Activated naive CD8-positive, alpha-beta T cell treated with anti-CD3 and anti-CD28 coated beads, Interleukin-2, amount 10 ng/mL, durations not matched to agents 7 days and 5 days (primary cell): ENCODE results near the gene DNPEP. TPM values are rescaled to one million over a fixed set of nuclear protein-coding genes. Genes with fewer than 3 reads are reported as not detected.

Experiments used
- ATAC-seq: fragments of 150-1000 bp; cut with Tn5 transposase; one replicate; pipeline ENCODE4 v1.10.0; 2021; ENCODE audit warnings: low read depth, moderate library complexity
- POLR2A ChIA-PET: fragments of 350-600 bp; sonication (Branson Sonifier 250); formaldehyde crosslinking; loops from one replicate; lab custom pipeline; 2021; ENCODE audit warnings: antibody characterized with exemption; lab: Charles Lee
- DNase-seq: peaks from one replicate; pipeline ENCODE4 v3.0.0; 2021
- H3K27ac Mint-ChIP-seq: one replicate; pipeline ENCODE4 v1.8.0; 2022; ENCODE audit warnings: mild to moderate bottlenecking, mixed read lengths
- H3K27me3 Mint-ChIP-seq: one replicate; pipeline ENCODE4 v1.8.0; 2022; ENCODE audit warnings: mild to moderate bottlenecking, moderate library complexity, mixed read lengths
- H3K36me3 Mint-ChIP-seq: one replicate; pipeline ENCODE4 v1.8.0; 2021; ENCODE audit warnings: mild to moderate bottlenecking, mixed read lengths
- H3K4me1 Mint-ChIP-seq: one replicate; pipeline ENCODE4 v1.8.0; 2021; ENCODE audit warnings: mixed read lengths
- H3K4me3 Mint-ChIP-seq: one replicate; pipeline ENCODE4 v1.8.0; 2022; ENCODE audit warnings: mild to moderate bottlenecking, moderate library complexity, mixed read lengths
- H3K9me3 Mint-ChIP-seq: one replicate; pipeline ENCODE4 v1.8.0; 2021; ENCODE audit warnings: mixed read lengths
- total RNA-seq, 2 experiments: library from RNA; stranded (reverse); gene quantifications; one replicate each; pipeline ENCODE4 v1.2.3, GENCODE V29; 2021

DNPEP gene
- total RNA-seq, 2 experiments from 2014 or later, result 63.2 to 69.0 TPM

DNA sequence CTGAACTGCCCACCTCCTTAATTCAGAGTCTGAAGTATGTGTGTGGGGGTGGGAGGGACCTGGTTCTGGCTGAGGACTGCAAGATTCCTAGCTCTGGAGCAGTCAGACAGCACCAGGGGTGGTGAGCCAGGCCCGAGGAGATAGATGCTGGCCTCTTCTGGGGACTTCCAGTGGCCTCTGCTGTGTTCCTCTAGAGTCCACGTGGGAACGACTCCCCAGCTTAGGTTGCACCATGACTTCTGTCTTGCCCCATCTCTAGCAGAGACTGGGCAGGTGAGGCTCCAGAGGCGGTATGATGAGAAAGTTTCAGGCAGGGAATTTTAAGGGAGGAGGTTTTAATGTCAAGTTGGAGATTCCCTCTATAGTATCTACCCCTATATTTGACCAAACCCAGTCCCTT lies 33.1 kb downstream of the DNPEP start:
- Mint-ChIP-seq H3K9me3 (no peaks in the 10 kb centered on the region), H3K27me3 (peaks cover 47% of the 10 kb centered on the region), H3K4me1 (no peaks in the 10 kb centered on the region), H3K36me3 (no peaks in the 10 kb centered on the region), H3K27ac (no peak overlapping the region), H3K4me3 (no peak overlapping the region)
- no peak for DNase-seq
- POLR2A ChIA-PET, result interaction anchor here (1.3 kb wide), 1 partner anchor 33 kb away, joined by 3 read pairs; the partner anchor contains the start of gene DNPEP
- no peak for ATAC-seq

DNA sequence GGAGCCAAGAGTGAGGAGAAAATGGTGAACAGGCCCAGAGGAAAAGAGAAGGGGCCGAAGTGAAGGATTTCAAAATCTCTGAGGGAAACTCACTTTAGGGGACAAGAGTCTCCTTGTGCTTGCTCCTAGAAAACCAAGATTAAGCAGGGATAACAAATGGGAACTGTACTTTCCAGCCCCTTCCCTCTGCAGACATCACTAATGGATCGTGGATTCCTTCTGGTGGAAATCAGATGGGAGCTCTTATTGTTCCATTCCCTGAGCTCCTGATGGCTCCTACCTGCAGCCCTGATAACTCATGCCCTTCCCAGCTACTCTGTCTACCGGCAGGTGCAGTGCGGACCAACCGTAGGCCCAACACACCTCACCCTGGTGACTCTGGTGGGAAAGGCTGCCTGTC lies 34.6 kb downstream of the DNPEP start:
- Mint-ChIP-seq H3K27ac (no peak overlapping the region), H3K27me3 (peaks cover 40% of the 10 kb centered on the region), H3K36me3 (no peaks in the 10 kb centered on the region), H3K4me1 (no peaks in the 10 kb centered on the region), H3K9me3 (no peaks in the 10 kb centered on the region), H3K4me3 (no peak overlapping the region)
- POLR2A ChIA-PET, result interaction anchor here (1.3 kb wide), 1 partner anchor 35 kb away, joined by 3 read pairs; the partner anchor contains the start of gene DNPEP
- DNase-seq (no peak), ATAC-seq (no peak)

DNA sequence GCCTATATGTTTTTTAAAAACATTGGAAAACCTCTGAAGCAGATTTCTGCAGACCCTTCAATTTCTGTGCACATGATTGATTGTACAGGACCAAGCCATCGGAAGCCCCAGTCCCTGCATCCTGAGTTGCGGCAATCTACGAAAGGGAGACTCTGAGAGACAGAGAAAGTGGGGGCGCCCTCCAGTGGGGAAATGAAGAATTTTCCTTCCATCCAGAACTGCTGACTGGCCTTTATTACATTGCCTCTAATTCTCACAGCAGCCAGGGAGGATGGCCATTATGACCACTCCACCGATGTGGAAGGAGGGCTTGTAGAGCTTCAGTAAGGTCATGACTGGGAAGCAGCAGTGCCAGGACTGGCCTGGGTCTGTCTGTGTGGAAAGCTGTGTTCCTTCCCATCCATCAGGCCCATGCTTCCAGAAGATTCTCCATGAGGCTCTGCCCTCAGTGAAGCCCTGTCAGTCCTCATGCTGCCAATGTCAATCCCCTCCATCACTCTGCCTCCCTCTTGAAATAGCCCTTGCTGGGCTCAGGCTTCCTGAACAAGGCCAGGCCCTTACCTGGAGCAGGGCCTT lies 35.2 kb downstream of the DNPEP start:
- H3K9me3 Mint-ChIP-seq, result no peaks in the 10 kb centered on the region
- ATAC-seq (peak; percentile 88), DNase-seq (peak; percentile 65)
- no peak overlapping the region for H3K27ac Mint-ChIP-seq
- H3K4me1 Mint-ChIP-seq, result no peaks in the 10 kb centered on the region
- POLR2A ChIA-PET, result no interaction called here
- H3K4me3 Mint-ChIP-seq, result no peak overlapping the region
- H3K27me3 Mint-ChIP-seq, result peaks cover 34% of the 10 kb centered on the region
- H3K36me3 Mint-ChIP-seq, result no peaks in the 10 kb centered on the region

DNA sequence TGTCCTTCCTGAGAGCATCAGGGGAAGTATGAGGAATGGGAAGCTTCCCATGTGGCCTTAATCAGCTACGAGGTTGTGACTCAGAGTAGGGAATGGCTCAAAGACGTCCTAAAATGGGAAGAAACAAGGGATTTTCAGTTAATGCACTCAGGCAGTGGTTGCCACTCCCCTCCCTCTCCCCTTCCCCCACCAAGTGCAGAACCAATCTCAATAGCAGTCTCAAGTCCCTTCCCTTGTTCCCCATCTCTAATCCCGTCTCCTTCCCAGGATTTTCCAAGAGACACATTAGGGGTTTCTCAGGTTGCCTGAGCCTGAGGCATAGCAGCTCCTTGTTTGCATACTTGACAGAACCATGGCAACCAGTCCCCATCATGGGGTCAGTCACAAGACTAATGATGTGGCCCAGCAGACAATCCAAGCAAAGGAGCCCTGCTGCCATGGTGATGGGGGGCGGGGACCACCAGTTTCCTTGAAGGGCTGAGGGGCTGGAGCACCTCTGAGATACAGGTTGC lies 36.9 kb downstream of the DNPEP start:
- H3K27me3 Mint-ChIP-seq, result peaks cover 27% of the 10 kb centered on the region
- POLR2A ChIA-PET, result no interaction called here
- no peak overlapping the region for H3K27ac Mint-ChIP-seq
- no peaks in the 10 kb centered on the region for H3K4me1 Mint-ChIP-seq
- DNase-seq (no peak), ATAC-seq (no peak)
- H3K9me3 Mint-ChIP-seq, result no peaks in the 10 kb centered on the region
- no peaks in the 10 kb centered on the region for H3K36me3 Mint-ChIP-seq
- H3K4me3 Mint-ChIP-seq, result no peak overlapping the region

DNA sequence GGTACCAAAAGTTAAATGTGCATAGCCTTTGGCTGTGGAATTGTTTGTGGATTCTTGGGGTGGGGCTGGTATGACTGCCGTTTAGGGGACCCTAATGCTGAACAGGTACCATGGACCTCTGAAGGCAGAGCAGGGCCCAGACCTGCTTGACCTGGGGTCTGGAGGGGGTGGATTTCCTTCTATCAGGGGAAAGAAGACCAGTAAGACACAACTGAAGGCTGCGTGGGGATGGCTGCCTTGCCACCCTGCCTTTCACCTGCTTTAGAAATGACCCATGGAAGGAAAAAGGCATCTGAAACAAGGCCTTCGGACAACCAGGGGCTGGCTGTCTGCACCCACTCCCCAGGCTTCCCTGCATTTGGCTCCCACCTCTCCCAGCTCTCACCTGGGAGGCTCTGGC lies 37.5 kb downstream of the DNPEP start:
- H3K9me3 Mint-ChIP-seq, result no peaks in the 10 kb centered on the region
- H3K4me3 Mint-ChIP-seq, result no peak overlapping the region
- H3K27me3 Mint-ChIP-seq, result peaks cover 24% of the 10 kb centered on the region
- H3K27ac Mint-ChIP-seq, result no peak overlapping the region
- ATAC-seq, result no peak
- DNase-seq, result no peak
- no peaks in the 10 kb centered on the region for H3K36me3 Mint-ChIP-seq
- no peaks in the 10 kb centered on the region for H3K4me1 Mint-ChIP-seq
- POLR2A ChIA-PET, result no interaction called here

DNA sequence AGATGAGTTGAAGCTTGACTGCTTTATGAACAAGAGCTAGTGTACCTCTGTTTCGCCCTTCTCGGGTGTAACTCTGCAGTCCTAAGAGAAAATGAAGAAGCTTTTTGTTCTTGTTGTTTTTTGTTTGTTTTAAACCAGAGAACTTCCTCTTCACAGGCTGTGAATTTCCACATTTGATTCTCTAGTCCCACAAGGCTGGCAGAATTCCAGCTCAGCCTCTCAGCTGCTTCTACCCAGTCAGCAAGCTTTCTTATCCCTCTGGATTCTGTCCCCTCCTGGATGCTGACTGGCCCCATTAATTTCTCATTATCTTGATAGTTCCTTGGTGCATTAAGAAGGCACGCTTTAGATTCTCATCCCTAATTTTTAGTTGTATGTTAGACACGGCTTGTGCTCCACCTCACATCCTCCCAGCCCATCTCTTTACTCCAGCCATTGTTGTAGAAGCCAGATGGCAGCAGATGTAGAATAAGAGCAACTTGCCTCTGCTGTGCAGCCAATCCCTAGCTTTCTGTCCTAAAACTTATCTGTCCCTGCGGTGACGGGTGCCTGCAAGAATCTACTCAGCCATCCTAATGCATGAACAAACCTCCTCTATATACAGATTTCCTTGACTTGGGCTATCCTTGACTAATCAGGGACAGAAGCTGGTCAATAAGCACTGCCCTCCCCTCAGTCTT lies 42.8 kb downstream of the DNPEP start:
- Mint-ChIP-seq H3K4me3 (no peak overlapping the region), H3K36me3 (no peaks in the 10 kb centered on the region), H3K9me3 (no peaks in the 10 kb centered on the region), H3K27me3 (peaks cover 38% of the 10 kb centered on the region), H3K27ac (no peak overlapping the region), H3K4me1 (no peaks in the 10 kb centered on the region)
- DNase-seq (no peak), ATAC-seq (no peak)
- POLR2A ChIA-PET, result no interaction called here

DNA sequence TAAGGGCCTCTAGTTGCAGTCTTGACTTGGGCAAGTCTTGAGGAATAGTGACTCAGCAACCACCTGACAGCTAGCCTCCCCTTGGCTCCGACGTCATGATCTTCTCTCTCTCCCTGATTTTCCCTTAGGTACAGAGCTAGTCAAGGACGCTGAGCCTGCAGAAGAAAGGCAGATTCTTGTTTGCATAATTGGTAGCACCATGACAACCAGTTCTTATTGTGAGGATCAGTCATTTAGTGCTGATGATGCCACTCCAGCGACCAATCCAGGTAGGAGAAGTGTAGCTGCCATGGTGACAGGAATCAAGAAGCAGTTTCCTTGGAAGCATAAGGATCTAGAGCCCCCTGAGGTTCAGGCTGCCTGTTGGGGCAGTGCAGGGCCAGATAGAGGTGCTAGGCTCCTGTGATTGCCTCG lies 52.3 kb downstream of the DNPEP start:
- Mint-ChIP-seq H3K4me1 (no peaks in the 10 kb centered on the region), H3K9me3 (peaks cover 4% of the 10 kb centered on the region), H3K36me3 (no peaks in the 10 kb centered on the region), H3K27ac (no peak overlapping the region), H3K4me3 (no peak overlapping the region), H3K27me3 (peaks cover 70% of the 10 kb centered on the region)
- ATAC-seq, result no peak
- POLR2A ChIA-PET, result no interaction called here
- no peak for DNase-seq

DNA sequence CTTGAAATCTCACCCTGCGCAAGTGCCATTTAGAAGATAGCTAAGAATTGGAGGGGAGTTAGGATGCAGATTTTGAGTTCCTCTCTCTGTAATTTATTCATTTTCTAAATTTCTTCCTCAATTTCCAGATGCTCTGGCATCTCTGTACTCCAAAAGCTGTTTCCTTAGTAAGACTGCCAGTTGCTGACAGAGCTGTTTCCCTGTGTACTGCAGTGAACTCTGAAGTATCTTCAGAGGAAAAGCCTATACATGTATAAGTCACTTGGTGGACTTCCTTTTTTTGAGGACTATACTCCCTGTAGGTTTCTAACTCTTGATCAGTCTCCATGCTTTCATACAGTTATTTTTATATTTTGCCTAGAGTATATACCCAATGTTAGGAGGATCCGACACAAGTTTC lies 53.6 kb downstream of the DNPEP start:
- Mint-ChIP-seq H3K27ac (no peak overlapping the region), H3K9me3 (peaks cover 4% of the 10 kb centered on the region), H3K4me1 (no peaks in the 10 kb centered on the region), H3K36me3 (no peaks in the 10 kb centered on the region), H3K4me3 (no peak overlapping the region), H3K27me3 (peaks cover 62% of the 10 kb centered on the region)
- POLR2A ChIA-PET, result no interaction called here
- DNase-seq (no peak), ATAC-seq (no peak)

DNA sequence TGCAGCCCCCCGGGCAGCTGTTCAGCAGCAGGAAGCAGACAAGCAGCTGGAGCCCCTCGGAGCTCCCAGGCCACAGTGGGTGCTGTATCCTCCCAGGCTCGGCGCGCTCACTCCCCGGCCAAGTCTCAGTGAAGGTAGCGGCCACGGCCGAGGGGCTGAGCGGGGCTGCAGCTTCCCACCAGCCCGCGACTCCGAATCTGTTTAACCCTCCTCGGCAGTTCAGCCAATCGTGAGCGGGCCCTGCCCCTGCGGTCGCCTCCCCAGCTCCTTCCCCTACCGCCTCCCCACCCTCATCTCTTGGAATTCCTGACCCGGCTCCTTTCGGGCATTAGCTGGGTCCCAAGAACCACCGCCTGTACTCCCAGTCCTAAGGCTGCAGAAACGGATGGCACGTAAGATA lies 55.2 kb downstream of the DNPEP start, which contains the start of gene RESP18:
Gene RESP18 (minus strand): TSS at position 203 of the 400 bp plus-strand sequence.
- H3K36me3 Mint-ChIP-seq, result no peaks in the 10 kb centered on the region
- peaks cover 57% of the 10 kb centered on the region for H3K27me3 Mint-ChIP-seq
- H3K27ac Mint-ChIP-seq, result no peak within 1 kb of the TSS
- POLR2A ChIA-PET, result no interaction called here
- H3K9me3 Mint-ChIP-seq, result peaks cover 4% of the 10 kb centered on the region
- no peak within 1 kb of the TSS for H3K4me3 Mint-ChIP-seq
- DNase-seq, result no peak
- no peak for ATAC-seq
- H3K4me1 Mint-ChIP-seq, result no peaks in the 10 kb centered on the region

DNA sequence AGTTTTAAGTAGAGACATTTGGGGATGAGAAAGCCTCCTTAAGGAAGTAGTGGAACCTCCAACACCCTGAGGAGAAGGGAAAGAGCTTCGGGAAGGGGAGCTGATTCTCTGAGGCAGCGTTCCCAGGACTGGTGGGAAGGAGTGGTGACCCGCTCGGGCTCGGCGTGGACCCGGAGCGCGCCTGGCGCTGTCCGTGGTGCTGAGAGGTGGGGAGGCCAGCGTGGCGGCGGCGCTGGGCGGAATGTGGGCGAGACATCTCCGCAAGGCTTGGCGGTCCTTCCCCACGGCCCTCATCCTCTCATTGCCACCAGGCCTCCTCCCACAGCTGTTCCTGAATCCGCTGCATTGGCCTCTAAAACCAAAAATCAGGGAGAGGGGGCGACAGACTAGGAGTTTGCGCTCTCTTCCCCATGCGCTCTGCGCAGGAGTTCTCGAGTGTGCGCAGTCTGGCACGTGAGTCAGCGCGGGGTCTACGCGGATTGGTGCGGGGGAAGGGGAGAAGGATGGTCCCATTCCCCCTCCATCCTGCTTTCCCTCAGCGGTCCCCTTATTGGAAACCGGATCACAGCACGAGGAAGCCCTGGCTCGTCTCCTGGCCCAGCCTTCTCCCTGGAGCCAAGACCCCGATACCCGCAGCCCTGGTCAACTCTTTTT lies 56.0 kb downstream of the DNPEP start:
- POLR2A ChIA-PET, result no interaction called here
- ATAC-seq (no peak), DNase-seq (peak; percentile 70)
- no peak overlapping the region for H3K4me3 Mint-ChIP-seq
- H3K9me3 Mint-ChIP-seq, result peaks cover 4% of the 10 kb centered on the region
- peaks cover 1% of the 10 kb centered on the region for H3K4me1 Mint-ChIP-seq
- no peak overlapping the region for H3K27ac Mint-ChIP-seq
- H3K36me3 Mint-ChIP-seq, result no peaks in the 10 kb centered on the region
- peaks cover 54% of the 10 kb centered on the region for H3K27me3 Mint-ChIP-seq

DNA sequence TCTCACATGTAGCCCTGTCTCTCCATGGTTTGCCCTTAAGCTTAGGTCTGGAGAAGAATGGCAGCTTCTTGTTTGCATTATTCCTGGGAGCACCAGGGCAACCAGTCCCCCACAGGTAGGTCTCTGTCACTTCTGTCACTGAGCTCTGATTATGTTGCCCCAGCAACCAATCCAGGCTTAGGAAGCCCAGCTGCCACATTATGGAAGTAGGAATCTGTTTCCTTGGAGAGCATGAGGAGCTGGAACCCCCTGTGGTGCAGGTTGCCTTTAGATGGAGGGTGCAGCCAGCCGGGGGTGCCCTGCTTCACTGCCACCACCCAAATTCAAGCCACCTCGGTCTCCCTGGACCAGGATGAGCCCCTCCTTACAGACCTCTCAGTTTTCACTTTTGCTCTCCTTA lies 60.0 kb downstream of the DNPEP start:
- no peak for DNase-seq
- H3K4me3 Mint-ChIP-seq, result no peak overlapping the region
- peaks cover 1% of the 10 kb centered on the region for H3K4me1 Mint-ChIP-seq
- POLR2A ChIA-PET, result no interaction called here
- H3K27ac Mint-ChIP-seq, result no peak overlapping the region
- no peaks in the 10 kb centered on the region for H3K36me3 Mint-ChIP-seq
- H3K27me3 Mint-ChIP-seq, result peaks cover 48% of the 10 kb centered on the region
- H3K9me3 Mint-ChIP-seq, result peaks cover 2% of the 10 kb centered on the region
- ATAC-seq, result no peak

DNA sequence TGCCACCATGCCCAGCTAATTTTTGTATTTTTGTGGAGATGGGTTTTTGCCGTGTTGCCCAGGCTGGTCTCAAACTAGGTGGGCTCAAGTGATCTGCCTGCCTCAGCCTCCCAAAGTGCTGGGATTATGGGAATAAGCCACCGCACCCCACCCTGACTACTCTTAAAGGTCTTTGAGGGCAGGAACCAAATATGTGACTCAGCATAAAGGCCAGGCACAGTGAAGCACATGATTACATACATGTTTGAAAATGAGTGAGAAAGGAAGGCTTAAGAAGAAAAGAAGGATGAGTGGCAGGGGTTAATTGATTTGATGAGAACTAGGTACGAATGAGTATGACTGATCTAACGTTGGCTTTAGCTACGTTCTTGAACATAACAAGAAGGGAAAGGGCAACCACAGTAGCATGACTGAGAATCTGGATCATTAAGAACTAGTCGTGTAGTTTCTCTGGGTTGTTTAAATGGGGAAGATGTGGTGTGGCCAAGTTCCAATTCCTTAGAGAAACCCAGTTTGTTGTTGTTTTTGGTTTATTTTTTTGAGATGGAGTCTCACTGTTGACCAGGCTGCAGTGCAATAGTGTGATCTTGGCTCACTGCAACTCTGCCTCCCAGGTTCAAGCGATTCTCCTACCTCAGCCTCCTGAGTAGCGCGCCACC lies 61.9 kb downstream of the DNPEP start:
- POLR2A ChIA-PET, result no interaction called here
- Mint-ChIP-seq H3K4me3 (no peak overlapping the region), H3K27ac (no peak overlapping the region), H3K9me3 (no peaks in the 10 kb centered on the region), H3K36me3 (no peaks in the 10 kb centered on the region), H3K27me3 (peaks cover 32% of the 10 kb centered on the region), H3K4me1 (peaks cover 6% of the 10 kb centered on the region)
- DNase-seq, result no peak
- no peak for ATAC-seq

DNA sequence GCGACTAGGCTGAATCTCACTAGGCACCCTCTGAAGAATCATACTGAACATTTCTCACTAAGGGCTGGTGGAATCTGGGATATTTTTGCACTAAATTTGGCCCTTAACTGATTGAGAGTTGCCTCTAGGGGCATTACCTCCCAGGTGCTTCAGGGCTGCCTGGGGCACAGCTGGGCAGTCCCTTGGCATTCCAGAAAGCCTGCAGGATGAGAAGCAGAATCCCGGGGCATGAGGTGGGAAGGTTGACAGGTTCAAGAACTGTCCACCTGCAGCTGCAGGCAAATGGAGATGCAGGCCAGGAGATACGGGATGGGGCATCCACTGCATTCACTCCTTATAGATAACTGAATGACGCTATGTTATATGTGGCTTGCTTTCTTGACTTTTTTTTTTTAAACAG lies 62.6 kb downstream of the DNPEP start:
- Mint-ChIP-seq H3K9me3 (no peaks in the 10 kb centered on the region), H3K27ac (no peak overlapping the region), H3K4me3 (no peak overlapping the region), H3K4me1 (peaks cover 7% of the 10 kb centered on the region), H3K27me3 (peaks cover 28% of the 10 kb centered on the region), H3K36me3 (no peaks in the 10 kb centered on the region)
- ATAC-seq (no peak), DNase-seq (no peak)
- POLR2A ChIA-PET, result no interaction called here
